Transverse colon (tissue), 4 donors: ENCODE data around the gene CEACAM21. TPM values are rescaled to one million over a fixed set of nuclear protein-coding genes. Genes with fewer than 3 reads are reported as not detected.
A peak's percentile ranks its signal among the peaks of the same experiment; 100 is the strongest.
"Not testable (repeated sequence)": the region's sequence is repeated elsewhere in the genome, so short reads cannot be mapped to it uniquely, and the experiment has no call there.

ENCODE experiments used
- DNase-seq: peaks from one replicate; pipeline ENCODE4 v3.0.0-alpha.2; 2019
- H3K27ac ChIP-seq, 4 donors: fragments of 200-600 bp; sonication (generic); 2 replicates each; pipeline ENCODE4 v1.5.1; 2016 to 2018; ENCODE audit warnings: inconsistent platforms in 4 of 4
- H3K27me3 ChIP-seq: fragments of 200-600 bp; sonication (generic); 2 replicates; pipeline ENCODE4 v1.5.1; 2017; ENCODE audit warnings: inconsistent platforms
- H3K36me3 ChIP-seq, 4 donors: fragments of 200-600 bp; sonication (generic); 2 replicates each; pipeline ENCODE4 v1.5.1; 2017 to 2019; ENCODE audit warnings: inconsistent platforms in 4 of 4
- H3K4me1 ChIP-seq, 4 donors: fragments of 200-600 bp; sonication (generic); 2 replicates each; pipeline ENCODE4 v1.5.1; 2017 to 2020; ENCODE audit warnings: inconsistent platforms in 4 of 4
- H3K4me3 ChIP-seq, 4 donors: fragments of 200-600 bp; sonication (generic); 1 replicate in 1 of 4; 2 replicates in 3 of 4; pipeline versions ENCODE4 v1.5.1 to v1.6.1; 2017 to 2019; ENCODE audit warnings: inconsistent platforms in 4 of 4
- H3K9me3 ChIP-seq, 2 donors: fragments of 200-600 bp; sonication (generic); 2 replicates each; pipeline ENCODE4 v1.5.1; 2017 to 2019; ENCODE audit warnings: inconsistent platforms in 2 of 2
- CTCF ChIP-seq, 5 experiments: fragments of 200-600 bp in 3 of 5; fragments of 450-650 bp in 2 of 5; sonication (generic) in 3 of 5; IDR thresholded peaks; 1 replicate in 2 of 5; 2 replicates in 3 of 5; pipeline ENCODE4 v1.5.1; 2016 to 2017; ENCODE audit warnings: antibody characterized with exemption in 5 of 5, inconsistent platforms in 3 of 5, mild to moderate bottlenecking in 2 of 5, moderate library complexity in 1 of 5
- EP300 ChIP-seq: sonication (generic); formaldehyde crosslinking; IDR thresholded peaks from one replicate; pipeline ENCODE4 v1.6.1; 2017; ENCODE audit warnings: antibody characterized with exemption, low read depth
- POLR2A ChIP-seq: fragments of 450-650 bp; IDR thresholded peaks from one replicate; pipeline ENCODE4 v1.6.1; 2016; ENCODE audit warnings: antibody characterized with exemption, mild to moderate bottlenecking, moderate library complexity
- POLR2AphosphoS5 ChIP-seq, 3 donors: sonication (generic); formaldehyde crosslinking; IDR thresholded peaks; one replicate each; pipeline ENCODE4 v1.6.1; 2016; ENCODE audit warnings: antibody characterized with exemption in 3 of 3
- WGBS, 2 donors: methylation state at CpG; one replicate each; pipeline ENCODE4 v1.1.5; 2018; ENCODE audit warnings: low coverage in 1 of 2; 5-methylcytosine and 5-hydroxymethylcytosine counted together
- in situ Hi-C, 4 donors: fragments of 200-750 bp; cut with MboI; loops; one replicate each; pipeline versions ENCODE4 v1.15.0 to v1.15.1; 2017; ENCODE audit warnings: low sequenced_read_pairs in 3 of 4, low pct_ligation_motif_present in 1 of 4, low pct_unique_long_range_greater_than_20kb in 1 of 4
- intact Hi-C: fragments of 100-400 bp; cut with DNase I; formaldehyde crosslinking; loops from one replicate; pipeline ENCODE4 v1.15.1; 2023; ENCODE audit warnings: low total_unique reads
- total RNA-seq, 4 donors: library from RNA; depleted of rRNA; stranded (reverse); fragments of >200 nt; gene quantifications; one replicate each; pipeline ENCODE4 v1.1.0, GENCODE V29; 2016

Gene CEACAM21
- total RNA-seq, 4 donors from 2014 or later = 0.41 to 1.1 (median 0.95) TPM; not detected in 1

- 3% methylated on average over 6 of the region's 7 CpGs; no CpG with 5 or more reads in 1 of the 2 donors for WGBS, 2 donors
- H3K36me3 ChIP-seq = no peaks in the 10 kb centered on the region
- no peak overlapping the region for H3K4me3 ChIP-seq
- H3K27me3 ChIP-seq = peaks cover 64% of the 10 kb centered on the region
- no peaks in the 10 kb centered on the region for H3K9me3 ChIP-seq
- intact Hi-C loops (loop anchor here (5.0 kb wide), 1 partner anchor 123 kb away; no protein-coding TSS in a partner anchor), in situ Hi-C loops (loop anchor here (5.0 to 25.0 kb wide), 5 partner anchors 108 to 233 kb away; partner anchors contain the start of gene ERICH4 (in 1 of the 4))
- no peak for TF ChIP-seq EP300
- TF ChIP-seq POLR2A = no peak
- peak; percentile 77 to 91 (median 81) for TF ChIP-seq CTCF (IDR thresholded peaks at IDR 0.05)
- no peak for TF ChIP-seq POLR2AphosphoS5 (IDR thresholded peaks at IDR 0.05)
- no peak overlapping the region for H3K27ac ChIP-seq
- DNase-seq = peak; percentile 84
- no peaks in the 10 kb centered on the region for H3K4me1 ChIP-seq
These were observed 5.3 kb upstream of the CEACAM21 start for GRCh38 chr19:41570639-41571112.

DNA sequence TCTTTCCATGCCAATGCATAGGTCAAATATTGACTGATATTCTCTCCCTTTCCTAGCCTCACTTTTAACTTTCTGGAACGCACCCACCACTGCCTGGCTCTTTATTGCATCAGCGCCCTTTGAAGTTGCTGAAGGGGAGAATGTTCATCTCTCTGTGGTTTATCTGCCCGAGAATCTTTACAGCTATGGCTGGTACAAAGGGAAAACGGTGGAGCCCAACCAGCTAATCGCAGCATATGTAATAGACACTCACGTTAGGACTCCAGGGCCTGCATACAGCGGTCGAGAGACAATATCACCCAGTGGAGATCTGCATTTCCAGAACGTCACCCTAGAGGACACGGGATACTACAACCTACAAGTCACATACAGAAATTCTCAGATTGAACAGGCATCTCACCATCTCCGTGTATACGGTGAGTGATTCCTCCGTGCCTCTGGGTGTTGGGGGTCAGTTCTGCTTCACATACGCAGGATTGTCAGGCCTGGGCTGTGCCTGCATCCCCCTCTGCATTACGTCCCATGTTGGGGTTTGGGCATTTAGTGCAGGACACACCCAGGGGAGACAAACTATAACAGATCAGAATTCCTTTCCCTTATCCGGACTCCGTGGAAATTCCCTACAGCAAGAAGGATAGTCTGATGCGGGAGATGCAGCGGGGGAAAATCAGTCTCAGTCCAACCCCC, 1.3 kb downstream of the CEACAM21 start:
- in situ Hi-C loops (loop anchor here in 2 of 4 donors (10.0 kb wide), 2 partner anchors 122 to 132 kb away; partner anchors contain the start of gene ERICH4 (in 1 of the 2)), intact Hi-C loops (no loop called here)
- peaks cover 0 to 10% of the 10 kb centered on the region in 2 donors for H3K9me3 ChIP-seq
- H3K4me3 ChIP-seq = no peak overlapping the region
- no peak overlapping the region for H3K27ac ChIP-seq
- no peak for DNase-seq
- peaks cover 3% of the 10 kb centered on the region for H3K27me3 ChIP-seq
- TF ChIP-seq EP300 (no peak), CTCF (IDR thresholded peaks at IDR 0.05) (no peak), POLR2AphosphoS5 (IDR thresholded peaks at IDR 0.05) (no peak), POLR2A (no peak)
- 79 to 100% methylated on average over 1 to 19 of the region's 19 CpGs for WGBS, 2 donors
- H3K4me1 ChIP-seq = no peaks in the 10 kb centered on the region
- no peaks in the 10 kb centered on the region for H3K36me3 ChIP-seq

DNA sequence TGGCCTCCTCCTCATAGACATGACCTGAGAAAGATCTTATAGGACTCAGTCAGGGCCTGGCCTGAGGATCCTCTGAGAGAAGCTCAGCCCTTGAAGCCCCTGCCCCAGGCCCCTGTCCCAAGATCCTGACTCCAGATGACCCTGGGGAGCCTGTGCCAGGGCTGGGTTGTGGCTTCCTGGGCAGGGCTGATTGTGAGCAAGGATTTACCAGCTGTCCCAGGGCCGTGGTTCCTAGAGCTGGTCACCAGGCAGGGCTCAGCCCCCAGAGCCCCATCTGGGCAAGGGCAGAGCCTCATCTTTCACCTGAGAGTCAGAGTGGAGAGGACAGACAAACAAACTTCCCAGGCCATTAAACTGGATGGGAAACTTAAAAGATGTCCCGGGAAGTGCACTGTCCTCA, 1.9 kb downstream of the CEACAM21 start:
- intact Hi-C loops = no loop called here
- DNase-seq = no peak
- no peaks in the 10 kb centered on the region for H3K4me1 ChIP-seq
- WGBS, 2 donors = 53 to 82% methylated on average over 1 to 2 of the region's 2 CpGs
- no peak overlapping the region for H3K4me3 ChIP-seq
- in situ Hi-C loops = loop anchor here in 2 of 4 donors (10.0 kb wide), 2 partner anchors 123 to 133 kb away; partner anchors contain the start of gene ERICH4 (in 1 of the 2)
- H3K27me3 ChIP-seq = peaks cover 3% of the 10 kb centered on the region
- peaks cover 3 to 13% of the 10 kb centered on the region in 2 donors for H3K9me3 ChIP-seq
- TF ChIP-seq EP300 = no peak
- no peak for TF ChIP-seq POLR2A
- no peak for TF ChIP-seq POLR2AphosphoS5 (IDR thresholded peaks at IDR 0.05)
- no peak for TF ChIP-seq CTCF (IDR thresholded peaks at IDR 0.05)
- H3K36me3 ChIP-seq = no peaks in the 10 kb centered on the region
- H3K27ac ChIP-seq = no peak overlapping the region

DNA sequence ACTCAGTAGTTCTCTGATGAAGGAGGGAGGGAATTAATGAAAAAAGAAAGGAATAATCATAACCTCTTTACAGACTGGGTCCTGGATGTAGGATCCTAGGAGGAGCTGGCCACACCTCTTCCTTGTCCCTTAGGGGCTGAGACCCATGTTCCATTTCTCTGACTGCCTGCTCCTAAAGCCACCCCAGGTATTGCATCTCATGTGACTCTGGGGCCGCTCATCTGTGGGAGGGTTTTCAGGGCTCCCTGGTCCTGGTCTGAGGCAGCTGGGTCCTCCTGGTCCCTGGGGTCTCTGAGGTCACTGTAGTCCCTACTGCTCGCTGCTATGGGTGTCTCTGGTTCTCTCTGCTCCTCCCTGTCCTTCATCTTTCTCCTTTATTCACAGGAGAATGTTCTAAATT, 2.9 kb downstream of the CEACAM21 start:
- H3K36me3 ChIP-seq = no peaks in the 10 kb centered on the region
- H3K9me3 ChIP-seq = peaks cover 7 to 13% of the 10 kb centered on the region in 2 donors
- in situ Hi-C loops (loop anchor here in 2 of 4 donors (10.0 kb wide), 2 partner anchors 124 to 134 kb away; partner anchors contain the start of gene ERICH4 (in 1 of the 2)), intact Hi-C loops (no loop called here)
- H3K4me1 ChIP-seq = no peaks in the 10 kb centered on the region
- 55 to 60% methylated on average over 1 to 2 of the region's 2 CpGs for WGBS, 2 donors
- peaks cover 3% of the 10 kb centered on the region for H3K27me3 ChIP-seq
- no peak for DNase-seq
- TF ChIP-seq EP300 (no peak), POLR2A (no peak), CTCF (IDR thresholded peaks at IDR 0.05) (no peak), POLR2AphosphoS5 (IDR thresholded peaks at IDR 0.05) (no peak)
- H3K4me3 ChIP-seq = no peak overlapping the region
- H3K27ac ChIP-seq = no peak overlapping the region

DNA sequence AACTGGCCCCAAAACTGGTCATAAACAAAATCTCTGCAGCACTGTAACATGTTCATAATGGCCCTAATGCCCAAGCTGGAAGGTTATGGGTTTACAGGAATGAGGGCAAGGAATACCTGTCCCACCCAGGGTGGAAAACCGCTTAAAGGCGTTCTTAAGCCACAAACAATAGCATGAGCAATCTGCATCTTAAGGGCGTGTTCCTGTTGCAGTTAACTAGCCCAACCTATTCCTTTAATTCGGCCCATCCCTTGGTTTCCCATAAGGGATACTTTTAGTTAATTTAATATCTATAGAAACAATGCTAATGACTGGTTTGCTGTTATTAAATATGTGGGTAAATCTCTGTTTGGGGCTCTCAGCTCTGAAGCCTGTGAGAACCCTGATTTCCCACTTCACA, 5.1 kb downstream of the CEACAM21 start:
- H3K4me1 ChIP-seq, DNase-seq, H3K27me3 ChIP-seq, H3K36me3 ChIP-seq, intact Hi-C loops, H3K4me3 ChIP-seq, in situ Hi-C loops, H3K27ac ChIP-seq: not testable (repeated sequence)
- H3K9me3 ChIP-seq = peaks cover 7 to 13% of the 10 kb centered on the region in 2 donors
- WGBS, 2 donors = 70 to 100% methylated on average over 2 to 4 of the region's 4 CpGs

GRCh38 chr19:41582577-41583182, 6.7 kb downstream of the CEACAM21 start:
- WGBS, 2 donors = 100% methylated on average over 1 of the region's 1 CpG; no CpG with 5 or more reads in 1 of the 2 donors
- in situ Hi-C loops, H3K27ac ChIP-seq, H3K4me3 ChIP-seq, intact Hi-C loops, H3K27me3 ChIP-seq, H3K4me1 ChIP-seq, H3K36me3 ChIP-seq, DNase-seq: not testable (repeated sequence)
- peaks cover 7 to 13% of the 10 kb centered on the region in 2 donors for H3K9me3 ChIP-seq
